Measurements from ENCODE around the gene TEKT5. TPM values are rescaled to one million over a fixed set of nuclear protein-coding genes. Genes with fewer than 3 reads are reported as not detected.
A peak's percentile ranks its signal among the peaks of the same experiment; 100 is the strongest.
"Not testable (repeated sequence)": the region's sequence is repeated elsewhere in the genome, so short reads cannot be mapped to it uniquely, and the experiment has no call there.

TEKT5 gene
- polyA plus RNA-seq, 4 donors, result 0.19 to 0.37 TPM; not detected in 2

GRCh38 chr16:10638101-10638500 is 56.6 kb downstream of the TEKT5 start:
- DNase-seq (ENCODE audit: low read depth in 4 of 4, low spot score in 3 of 4), result no peak

GRCh38 chr16:10637337-10638037 is 57.2 kb downstream of the TEKT5 start:
- DNase-seq (ENCODE audit: low read depth in 4 of 4, low spot score in 3 of 4), result no peak

GRCh38 chr16:10635365-10636021 is 59.2 kb downstream of the TEKT5 start:
- no peak for DNase-seq (ENCODE audit: low read depth in 4 of 4, low spot score in 3 of 4)

GRCh38 chr16:10633429-10633828 is 61.3 kb downstream of the TEKT5 start:
- DNase-seq (ENCODE audit: low read depth in 4 of 4, low spot score in 3 of 4), result not testable (repeated sequence)

- DNase-seq (ENCODE audit: low read depth in 4 of 4, low spot score in 3 of 4), result no peak
These were observed 62.8 kb downstream of the TEKT5 start for GRCh38 chr16:10631886-10632285.

- no peak for DNase-seq (ENCODE audit: low read depth in 4 of 4, low spot score in 3 of 4)
These were observed 65.2 kb downstream of the TEKT5 start for GRCh38 chr16:10629592-10629963.

GRCh38 chr16:10625595-10626357 is 69.0 kb downstream of the TEKT5 start:
- no peak for DNase-seq (ENCODE audit: low read depth in 4 of 4, low spot score in 3 of 4)

- DNase-seq (ENCODE audit: low read depth in 4 of 4, low spot score in 3 of 4), result no peak
These were observed 70.2 kb downstream of the TEKT5 start for GRCh38 chr16:10624527-10624926.

- no peak for DNase-seq (ENCODE audit: low read depth in 4 of 4, low spot score in 3 of 4)
These were observed 71.7 kb downstream of the TEKT5 start for GRCh38 chr16:10623059-10623458.

GRCh38 chr16:10622036-10622921 is 72.5 kb downstream of the TEKT5 start:
- no peak for DNase-seq (ENCODE audit: low read depth in 4 of 4, low spot score in 3 of 4)

- not testable (repeated sequence) for DNase-seq (ENCODE audit: low read depth in 4 of 4, low spot score in 3 of 4)
These were observed 73.3 kb downstream of the TEKT5 start for GRCh38 chr16:10621216-10621949.

GRCh38 chr16:10620120-10620519 is 74.6 kb downstream of the TEKT5 start:
- DNase-seq (ENCODE audit: low read depth in 4 of 4, low spot score in 3 of 4), result no peak

GRCh38 chr16:10619271-10619849 is 75.4 kb downstream of the TEKT5 start:
- DNase-seq (ENCODE audit: low read depth in 4 of 4, low spot score in 3 of 4), result no peak

- DNase-seq (ENCODE audit: low read depth in 4 of 4, low spot score in 3 of 4), result no peak
These were observed 76.0 kb downstream of the TEKT5 start for GRCh38 chr16:10618710-10619209.

- DNase-seq (ENCODE audit: low read depth in 4 of 4, low spot score in 3 of 4), result no peak
These were observed 76.9 kb downstream of the TEKT5 start for GRCh38 chr16:10617662-10618420.

- peak in 1 of 4 donors; percentile 24 for DNase-seq (ENCODE audit: low read depth in 4 of 4, low spot score in 3 of 4)
These were observed 77.7 kb downstream of the TEKT5 start for GRCh38 chr16:10616756-10617640.

GRCh38 chr16:10616419-10616755 is 78.3 kb downstream of the TEKT5 start:
- DNase-seq (ENCODE audit: low read depth in 4 of 4, low spot score in 3 of 4), result no peak

GRCh38 chr16:10614685-10615084 is 80.0 kb downstream of the TEKT5 start:
- DNase-seq (ENCODE audit: low read depth in 4 of 4, low spot score in 3 of 4), result no peak
